ENCODE results near the gene COL4A6.

- TF ChIP-seq, protein P1, sequence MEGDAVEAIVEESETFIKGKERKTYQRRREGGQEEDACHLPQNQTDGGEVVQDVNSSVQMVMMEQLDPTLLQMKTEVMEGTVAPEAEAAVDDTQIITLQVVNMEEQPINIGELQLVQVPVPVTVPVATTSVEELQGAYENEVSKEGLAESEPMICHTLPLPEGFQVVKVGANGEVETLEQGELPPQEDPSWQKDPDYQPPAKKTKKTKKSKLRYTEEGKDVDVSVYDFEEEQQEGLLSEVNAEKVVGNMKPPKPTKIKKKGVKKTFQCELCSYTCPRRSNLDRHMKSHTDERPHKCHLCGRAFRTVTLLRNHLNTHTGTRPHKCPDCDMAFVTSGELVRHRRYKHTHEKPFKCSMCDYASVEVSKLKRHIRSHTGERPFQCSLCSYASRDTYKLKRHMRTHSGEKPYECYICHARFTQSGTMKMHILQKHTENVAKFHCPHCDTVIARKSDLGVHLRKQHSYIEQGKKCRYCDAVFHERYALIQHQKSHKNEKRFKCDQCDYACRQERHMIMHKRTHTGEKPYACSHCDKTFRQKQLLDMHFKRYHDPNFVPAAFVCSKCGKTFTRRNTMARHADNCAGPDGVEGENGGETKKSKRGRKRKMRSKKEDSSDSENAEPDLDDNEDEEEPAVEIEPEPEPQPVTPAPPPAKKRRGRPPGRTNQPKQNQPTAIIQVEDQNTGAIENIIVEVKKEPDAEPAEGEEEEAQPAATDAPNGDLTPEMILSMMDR (conservative IDR thresholded peaks at IDR 0.05; ENCODE audit: low read length): no peak
- TF ChIP-seq EZH2phosphoT487 (IDR thresholded peaks at IDR 0.05; ENCODE audit: borderline replicate concordance, low read depth, low read length): no peak
These were observed 316.9 kb downstream of the COL4A6 start for GRCh38 chrX:108121291-108121690.

Data from OCI-LY7 (cell line).